Measurements from ENCODE around the gene KNDC1. TPM values are rescaled to one million over a fixed set of nuclear protein-coding genes. Genes with fewer than 3 reads are reported as not detected.
"Not testable (repeated sequence)": the region's sequence is repeated elsewhere in the genome, so short reads cannot be mapped to it uniquely, and the experiment has no call there.

Gene KNDC1, protein sequence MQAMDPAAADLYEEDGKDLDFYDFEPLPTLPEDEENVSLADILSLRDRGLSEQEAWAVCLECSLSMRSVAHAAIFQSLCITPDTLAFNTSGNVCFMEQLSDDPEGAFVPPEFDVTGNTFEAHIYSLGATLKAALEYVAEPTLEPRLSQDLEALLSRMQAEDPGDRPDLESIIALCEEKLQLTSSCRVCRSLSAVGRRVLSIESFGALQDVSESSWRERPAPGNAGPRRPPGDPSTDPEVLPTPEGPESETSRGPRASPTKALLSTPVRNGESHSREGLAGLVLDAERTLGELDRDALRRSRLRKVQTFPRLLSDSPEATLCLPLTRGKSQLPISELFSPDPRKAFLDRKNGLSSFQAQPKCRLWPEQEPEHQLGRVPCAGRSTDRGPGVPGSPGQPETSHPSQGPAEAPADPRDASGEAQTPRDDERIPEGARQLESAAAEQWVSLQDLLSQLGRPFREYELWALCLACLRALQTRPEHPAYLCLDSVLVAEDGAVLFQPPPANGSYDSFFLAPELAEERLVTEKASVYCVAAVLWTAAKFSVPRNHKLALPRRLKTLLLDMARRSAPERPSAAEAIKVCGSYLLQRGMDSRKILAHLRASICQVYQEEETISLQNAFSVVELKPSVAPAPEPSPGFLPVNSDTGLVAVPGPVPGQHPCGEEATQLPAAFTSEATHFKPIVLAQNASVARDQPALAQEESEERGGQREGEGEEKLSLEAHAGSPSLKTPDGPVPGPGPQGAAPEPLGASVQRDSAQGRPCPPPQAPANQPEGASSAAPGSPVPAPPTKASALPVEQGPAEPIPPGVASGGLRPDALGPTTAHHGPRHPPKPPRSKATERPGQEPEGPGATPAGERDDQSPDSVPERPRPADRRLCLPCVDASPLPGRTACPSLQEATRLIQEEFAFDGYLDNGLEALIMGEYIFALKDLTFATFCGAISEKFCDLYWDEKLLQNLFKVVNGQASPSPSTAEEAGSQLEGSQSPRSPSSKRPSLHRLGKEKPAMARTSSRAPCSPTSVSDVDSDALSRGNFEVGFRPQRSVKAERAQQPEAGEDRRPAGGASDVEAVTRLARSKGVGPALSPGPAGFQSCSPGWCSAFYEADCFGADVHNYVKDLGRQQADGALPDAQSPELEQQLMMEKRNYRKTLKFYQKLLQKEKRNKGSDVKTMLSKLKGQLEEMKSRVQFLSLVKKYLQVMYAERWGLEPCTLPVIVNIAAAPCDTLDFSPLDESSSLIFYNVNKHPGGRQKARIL (N-terminal part only)
- total RNA-seq (1 to 10 TPM in 2 of 5 donors, under 1 TPM in 2, not detected in 1; 0.55 to 1.7 (median 0.80) TPM), polyA plus RNA-seq (under 1 TPM; 0.05 to 1.00 (median 0.46) TPM)
- long read RNA-seq, donor 1 = 0 reads
- long read RNA-seq, donor 2 = 0 reads
- long read RNA-seq, donor 3 = 0 reads
- long read RNA-seq, donor 4 = 0 reads
- long read RNA-seq, donor 5 = 0 reads
- long read RNA-seq, donor 6 = 0 reads
- long read RNA-seq, donor 7, full-length matches to known transcripts = 1 of 1 reads
- long read RNA-seq, donor 7, partial matches to known transcripts = 0 of 1 reads
- long read RNA-seq, donor 7, other reads (novel, unspliced or antisense) = 0 of 1 reads
- long read RNA-seq, donor 8 = 0 reads
- long read RNA-seq, donor 9 = 0 reads
- long read RNA-seq, donor 10 = 0 reads

DNA sequence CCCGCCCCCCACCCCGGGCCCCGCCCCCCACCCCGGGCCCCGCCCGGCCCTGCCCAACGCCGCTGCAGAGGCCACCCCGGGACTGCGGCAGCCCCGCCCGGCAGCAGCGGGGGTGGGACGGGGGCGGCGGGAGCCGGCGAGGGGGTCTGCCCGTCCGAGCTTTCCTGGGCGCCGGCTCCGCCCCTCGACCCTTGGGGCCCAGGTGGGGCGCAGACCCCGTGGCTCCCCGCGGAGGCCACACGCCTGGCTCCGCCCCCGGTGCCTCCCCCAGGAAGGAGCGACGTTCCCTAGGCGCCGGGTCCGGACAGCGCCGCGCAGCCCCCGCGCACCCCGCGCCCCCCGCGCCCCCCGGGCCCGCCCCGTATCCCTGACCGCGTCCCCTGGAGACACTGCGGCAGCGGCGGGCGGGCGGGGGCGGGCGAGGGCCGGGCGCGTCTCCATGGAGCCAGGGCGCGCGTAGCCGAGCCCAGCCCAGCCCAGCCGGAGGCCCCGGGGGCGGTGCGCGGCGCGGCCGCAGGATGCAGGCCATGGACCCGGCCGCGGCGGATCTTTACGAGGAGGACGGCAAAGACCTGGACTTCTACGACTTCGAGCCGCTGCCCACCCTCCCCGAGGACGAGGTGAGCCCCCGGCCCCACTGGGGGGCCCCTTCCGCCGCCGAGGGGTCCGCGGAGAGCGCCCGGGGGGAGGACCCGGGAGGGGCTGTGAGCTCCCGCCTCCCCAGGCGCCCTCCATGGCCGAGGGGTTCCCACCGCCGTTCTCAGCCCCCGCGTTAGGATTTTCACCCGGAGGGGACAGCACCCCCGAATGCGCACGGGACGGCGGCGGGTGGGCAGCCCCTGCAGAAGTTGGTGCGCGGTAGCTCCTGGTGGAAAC lies at the start of gene KNDC1:
Gene KNDC1, plus strand, starts transcription at position 270 of the 876 bp plus-strand sequence. Its CDS starts 249 bp downstream, at position 519.
- peaks cover 13 to 26% (median 24%) of the 10 kb centered on the region in 4 donors for H3K4me1 ChIP-seq
- 1 to 3% (median 1%) methylated on average over 18 to 105 of the region's 108 CpGs for WGBS, 5 donors
- H3K27ac ChIP-seq = peak within 1 kb of the TSS in 1 of 5 donors; percentile 38
- TF ChIP-seq, protein P1, sequence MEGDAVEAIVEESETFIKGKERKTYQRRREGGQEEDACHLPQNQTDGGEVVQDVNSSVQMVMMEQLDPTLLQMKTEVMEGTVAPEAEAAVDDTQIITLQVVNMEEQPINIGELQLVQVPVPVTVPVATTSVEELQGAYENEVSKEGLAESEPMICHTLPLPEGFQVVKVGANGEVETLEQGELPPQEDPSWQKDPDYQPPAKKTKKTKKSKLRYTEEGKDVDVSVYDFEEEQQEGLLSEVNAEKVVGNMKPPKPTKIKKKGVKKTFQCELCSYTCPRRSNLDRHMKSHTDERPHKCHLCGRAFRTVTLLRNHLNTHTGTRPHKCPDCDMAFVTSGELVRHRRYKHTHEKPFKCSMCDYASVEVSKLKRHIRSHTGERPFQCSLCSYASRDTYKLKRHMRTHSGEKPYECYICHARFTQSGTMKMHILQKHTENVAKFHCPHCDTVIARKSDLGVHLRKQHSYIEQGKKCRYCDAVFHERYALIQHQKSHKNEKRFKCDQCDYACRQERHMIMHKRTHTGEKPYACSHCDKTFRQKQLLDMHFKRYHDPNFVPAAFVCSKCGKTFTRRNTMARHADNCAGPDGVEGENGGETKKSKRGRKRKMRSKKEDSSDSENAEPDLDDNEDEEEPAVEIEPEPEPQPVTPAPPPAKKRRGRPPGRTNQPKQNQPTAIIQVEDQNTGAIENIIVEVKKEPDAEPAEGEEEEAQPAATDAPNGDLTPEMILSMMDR (IDR thresholded peaks at IDR 0.05) = no peak
- no peak for TF ChIP-seq POLR2AphosphoS5 (IDR thresholded peaks at IDR 0.05)
- no peak for TF ChIP-seq EP300 (IDR thresholded peaks at IDR 0.05)
- TF ChIP-seq POLR2A (IDR thresholded peaks at IDR 0.05) = no peak
- H3K4me3 ChIP-seq = peak within 1 kb of the TSS; percentile 56 to 65 (median 60)
- intact Hi-C loops (cut with DNase I; ENCODE audit: low total_unique reads) = no loop called here
- H3K9me3 ChIP-seq = no peaks in the 10 kb centered on the region
- no peaks in the 10 kb centered on the region for H3K36me3 ChIP-seq
- DNase-seq = peak in 1 of 2 donors; percentile 81
- peaks cover 3 to 76% (median 40%) of the 10 kb centered on the region in 3 donors for H3K27me3 ChIP-seq

DNA sequence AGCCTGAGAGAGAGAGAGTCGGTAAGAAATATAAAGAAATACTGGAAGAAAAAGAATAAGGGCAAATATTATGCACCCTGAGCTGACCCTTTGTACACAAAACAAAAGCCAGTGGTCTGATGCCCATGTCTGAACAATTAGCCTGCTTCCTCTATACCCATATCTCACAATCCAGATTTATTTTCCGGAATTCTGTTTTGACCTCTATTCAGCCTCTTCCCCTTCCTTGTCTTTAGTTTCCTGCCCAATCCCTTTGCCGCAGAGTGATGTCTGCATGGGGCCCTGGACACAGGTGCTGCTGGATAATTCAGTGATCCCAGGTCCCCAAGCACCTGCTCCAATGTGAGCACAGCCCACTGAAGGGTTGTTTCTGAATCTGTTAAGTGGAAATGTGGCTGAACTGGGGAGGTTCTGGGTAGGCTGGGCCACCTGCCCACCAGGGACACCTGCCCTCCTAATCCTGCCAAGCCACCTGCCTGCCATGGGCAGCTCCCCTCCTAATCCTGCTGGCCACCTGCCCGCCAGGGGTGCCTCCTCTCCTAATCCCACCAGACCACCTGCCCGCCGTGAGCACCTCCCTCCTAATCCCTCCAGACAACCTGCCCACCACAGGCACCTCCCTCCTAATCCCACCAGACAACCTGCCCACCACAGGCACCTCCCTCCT lies 49.3 kb upstream of the KNDC1 start:
- peaks cover 0 to 14% (median 11%) of the 10 kb centered on the region in 4 donors for H3K4me1 ChIP-seq
- 24 to 59% (median 51%) methylated on average over 3 to 6 of the region's 6 CpGs for WGBS, 5 donors
- H3K4me3 ChIP-seq = no peak overlapping the region
- H3K27ac ChIP-seq = peak overlapping the region in 2 of 5 donors; percentile 65 to 66
- H3K27me3 ChIP-seq = peaks cover 0 to 25% (median 0%) of the 10 kb centered on the region in 3 donors
- intact Hi-C loops (cut with DNase I; ENCODE audit: low total_unique reads) = no loop called here
- H3K9me3 ChIP-seq = peaks cover 8 to 35% (median 29%) of the 10 kb centered on the region in 4 donors
- TF ChIP-seq EP300 (IDR thresholded peaks at IDR 0.05) (no peak), POLR2AphosphoS5 (IDR thresholded peaks at IDR 0.05) (no peak), POLR2A (IDR thresholded peaks at IDR 0.05) (no peak)
- TF ChIP-seq, protein P1 (IDR thresholded peaks at IDR 0.05) = no peak
- no peak for DNase-seq
- H3K36me3 ChIP-seq = no peaks in the 10 kb centered on the region

DNA sequence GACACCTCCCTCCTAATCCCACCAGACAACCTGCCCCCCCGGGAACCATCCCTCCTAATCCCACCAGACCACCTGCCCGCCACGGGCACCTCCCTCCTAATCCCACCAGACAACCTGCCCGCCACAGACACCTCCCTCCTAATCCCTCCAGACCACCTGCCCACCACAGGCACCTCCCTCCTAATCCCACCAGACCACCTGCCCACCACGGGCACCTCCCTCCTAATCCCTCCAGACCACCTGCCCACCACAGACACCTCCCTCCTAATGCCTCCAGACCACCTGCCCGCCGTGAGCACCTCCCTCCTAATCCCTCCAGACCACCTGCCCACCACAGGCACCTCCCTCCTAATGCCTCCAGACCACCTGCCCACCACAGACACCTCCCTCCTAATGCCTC lies 48.4 kb upstream of the KNDC1 start:
- H3K4me3 ChIP-seq; H3K36me3 ChIP-seq; intact Hi-C loops (cut with DNase I; ENCODE audit: low total_unique reads); H3K27ac ChIP-seq; DNase-seq: not testable (repeated sequence)
- peaks cover 0 to 25% (median 3%) of the 10 kb centered on the region in 3 donors for H3K27me3 ChIP-seq
- WGBS, 5 donors = 17 to 28% (median 21%) methylated on average over 3 to 6 of the region's 7 CpGs
- H3K4me1 ChIP-seq = peaks cover 0 to 14% (median 11%) of the 10 kb centered on the region in 4 donors
- H3K9me3 ChIP-seq = peaks cover 8 to 27% (median 22%) of the 10 kb centered on the region in 4 donors
